Endothelial cell of hepatic sinusoid (primary cell): ENCODE data around the gene RAB11FIP4.

Source experiments
- in situ Hi-C: cut with HindIII; loops from 2 replicates; pipeline ENCODE4 v1.10.0; 2017; ENCODE audit warnings: low sequenced_read_pairs

The RAB11FIP4 gene

GRCh38 chr17:31558748-31559583 lies 167.5 kb downstream of the RAB11FIP4 start:
- in situ Hi-C loops, result no loop called here

GRCh38 chr17:31559584-31560501 lies 168.4 kb downstream of the RAB11FIP4 start:
- in situ Hi-C loops, result no loop called here

GRCh38 chr17:31560616-31561235 lies 169.3 kb downstream of the RAB11FIP4 start:
- in situ Hi-C loops, result no loop called here

GRCh38 chr17:31561469-31562375 lies 170.2 kb downstream of the RAB11FIP4 start:
- in situ Hi-C loops, result no loop called here

GRCh38 chr17:31562376-31562840 lies 170.9 kb downstream of the RAB11FIP4 start:
- in situ Hi-C loops, result no loop called here

- in situ Hi-C loops, result no loop called here
Observed at GRCh38 chr17:31564291-31564690, 172.8 kb downstream of the RAB11FIP4 start.

- in situ Hi-C loops, result no loop called here
Observed at GRCh38 chr17:31564883-31565301, 173.4 kb downstream of the RAB11FIP4 start.

GRCh38 chr17:31565652-31566051 lies 174.2 kb downstream of the RAB11FIP4 start:
- in situ Hi-C loops, result no loop called here

DNA sequence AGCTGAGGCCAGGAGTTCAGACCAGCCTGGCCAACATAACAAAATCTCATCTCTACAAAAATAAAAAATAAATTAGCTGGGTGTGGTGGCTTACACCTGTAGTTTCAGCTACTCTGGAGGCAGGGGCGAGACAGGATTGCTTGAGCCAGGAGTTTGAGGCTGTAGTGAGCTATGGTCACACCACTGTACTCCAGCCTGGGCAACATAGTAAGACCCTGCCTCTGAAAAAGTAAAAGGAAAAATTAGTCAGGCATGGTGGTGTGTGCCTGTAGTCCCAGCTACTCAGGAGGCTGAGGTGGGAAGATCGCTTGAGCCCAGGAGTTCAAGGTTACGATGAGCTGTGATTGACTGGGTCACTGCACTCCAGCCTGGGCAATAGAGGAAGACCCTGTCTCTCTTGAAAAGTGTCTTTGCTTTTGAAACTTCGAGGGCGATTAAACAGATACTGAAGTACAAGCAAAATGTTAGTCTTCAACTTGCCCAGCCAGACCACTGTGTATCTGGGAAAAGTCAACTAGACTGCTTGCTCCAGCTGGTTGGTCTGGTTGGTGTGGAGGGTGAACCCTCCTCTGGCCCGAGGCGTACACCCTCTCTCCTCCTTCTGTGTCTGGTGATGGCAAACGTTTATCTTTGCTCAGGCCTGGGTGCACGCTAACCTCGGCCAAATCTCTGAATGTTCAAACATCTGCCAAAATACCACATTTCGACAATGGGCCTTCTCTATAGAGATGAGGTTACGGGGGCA lies 174.9 kb downstream of the RAB11FIP4 start:
- in situ Hi-C loops, result no loop called here

DNA sequence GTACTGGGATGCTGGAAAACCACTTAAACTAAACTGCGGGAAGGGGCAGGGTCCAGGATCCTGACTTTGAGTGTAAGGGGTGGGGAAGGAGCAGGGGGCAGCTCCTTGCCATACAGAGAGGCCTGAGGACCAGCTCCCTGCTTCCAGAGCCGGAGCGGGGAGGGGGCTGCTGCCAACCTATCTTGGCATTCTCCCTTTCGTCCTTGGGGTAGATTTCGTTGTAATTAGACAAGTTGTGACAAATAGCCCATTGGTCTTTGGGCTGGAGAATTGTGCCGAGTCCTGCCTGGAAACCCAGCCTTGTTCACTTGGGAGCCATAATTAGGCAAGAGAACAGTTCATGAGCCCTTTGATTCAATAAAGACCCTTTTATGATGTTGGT lies 175.5 kb downstream of the RAB11FIP4 start:
- in situ Hi-C loops, result no loop called here

- in situ Hi-C loops, result no loop called here
Observed at GRCh38 chr17:31568121-31568520, 176.6 kb downstream of the RAB11FIP4 start.

- in situ Hi-C loops, result no loop called here
Observed at GRCh38 chr17:31568539-31568938, 177.1 kb downstream of the RAB11FIP4 start.

DNA sequence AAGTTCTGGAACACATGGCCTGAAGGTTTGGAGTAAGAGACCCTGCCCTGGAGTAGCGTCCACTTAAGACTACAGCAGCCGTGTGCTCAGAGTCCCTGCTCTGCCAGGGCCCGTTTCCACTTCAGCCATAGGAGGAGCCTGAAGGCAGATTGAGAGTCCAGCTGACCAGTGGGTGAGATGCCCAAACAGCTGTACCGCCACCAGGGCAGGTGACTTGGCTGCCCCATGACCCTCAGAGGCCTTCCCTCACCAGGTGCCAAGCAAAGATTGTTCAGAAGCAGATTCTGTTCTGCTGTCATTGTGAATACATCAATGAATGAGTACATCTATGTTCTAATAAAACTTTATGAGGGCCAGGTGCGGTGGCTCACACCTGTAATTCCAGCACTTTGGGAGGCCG lies 178.8 kb downstream of the RAB11FIP4 start:
- in situ Hi-C loops, result no loop called here

DNA sequence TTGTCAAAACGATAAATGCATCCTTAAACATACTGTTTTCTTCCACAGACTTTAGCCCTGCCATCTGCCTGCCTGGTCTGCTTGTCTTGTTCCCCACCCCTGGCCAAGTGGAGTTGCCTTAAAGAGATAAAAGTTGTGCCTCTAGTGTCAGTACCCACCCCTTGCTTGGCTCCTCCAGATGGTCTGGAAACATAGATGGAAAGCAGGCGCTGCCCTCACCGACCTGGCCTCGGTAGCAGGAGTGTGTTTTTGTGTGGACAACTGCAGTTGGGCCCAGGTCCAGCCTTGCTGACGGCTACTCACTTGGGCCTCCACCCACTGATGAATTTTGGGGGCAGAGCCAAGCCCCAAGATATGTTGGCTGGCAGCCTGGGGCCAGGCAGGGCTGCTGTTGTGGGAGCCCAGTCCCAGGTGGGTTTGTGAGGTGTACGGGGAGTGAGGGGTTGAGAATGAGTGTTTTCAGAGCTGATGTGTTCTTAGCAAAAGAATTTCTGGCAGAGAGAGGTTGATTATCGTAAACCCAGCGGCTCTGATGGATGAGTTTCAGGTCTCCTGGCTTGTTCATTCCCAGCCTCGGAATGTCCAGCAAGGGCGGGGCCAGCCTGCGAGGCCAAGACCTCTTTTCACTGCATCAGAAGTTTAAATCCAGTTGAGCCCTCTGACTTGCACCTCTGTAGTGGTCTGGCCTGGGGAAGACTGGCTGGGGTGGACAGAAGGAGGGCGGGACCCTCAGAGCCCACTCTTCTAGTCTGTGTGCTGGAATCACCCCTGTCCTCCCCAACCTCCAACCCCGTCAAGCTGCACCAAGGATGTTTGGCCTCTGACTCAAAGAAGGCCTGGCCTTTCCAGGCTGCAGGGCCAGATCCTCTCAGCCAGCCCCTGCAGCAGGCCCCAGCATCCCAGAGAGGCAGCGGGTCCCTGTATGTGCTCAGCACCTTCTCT lies 179.7 kb downstream of the RAB11FIP4 start:
- in situ Hi-C loops, result no loop called here

DNA sequence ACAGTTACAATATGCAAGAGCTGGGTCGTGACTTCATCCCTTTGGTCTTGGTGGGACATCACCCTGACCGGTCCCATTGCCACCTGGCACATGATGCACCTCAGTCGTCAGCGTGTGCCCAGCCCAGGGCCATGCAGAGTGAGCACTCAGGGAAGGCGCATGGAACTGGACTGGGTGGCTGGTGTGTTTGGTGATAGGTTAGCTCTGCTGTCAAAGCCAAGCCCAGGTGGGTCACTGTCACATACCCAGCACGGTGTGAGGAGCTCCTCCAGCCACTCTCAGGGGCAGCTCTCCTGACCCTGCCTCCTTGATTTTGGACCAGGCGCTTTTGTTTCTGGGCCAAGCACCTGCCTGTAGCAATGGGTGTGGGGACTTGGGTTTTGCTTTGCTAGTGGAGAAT lies 180.9 kb downstream of the RAB11FIP4 start:
- in situ Hi-C loops, result no loop called here

DNA sequence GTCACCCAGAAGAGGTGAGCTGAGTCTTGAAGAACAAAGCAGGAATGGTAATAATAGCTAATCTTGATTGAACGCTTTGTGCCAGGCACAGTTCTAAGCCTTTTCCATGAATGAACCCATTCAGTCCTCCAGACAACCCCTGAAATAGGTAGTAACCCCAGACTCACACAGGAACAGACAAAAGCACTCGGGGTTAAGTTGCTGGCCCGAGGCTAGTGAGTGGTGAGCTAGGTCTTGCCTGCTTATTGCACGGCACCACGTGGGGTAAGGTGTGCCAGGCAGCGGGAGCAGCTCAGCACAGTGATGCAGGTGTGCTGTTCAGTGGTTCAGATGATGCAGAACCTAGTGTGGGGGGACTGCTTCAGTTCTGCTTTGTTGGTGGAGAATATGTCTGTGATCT lies 181.6 kb downstream of the RAB11FIP4 start:
- in situ Hi-C loops, result no loop called here

DNA sequence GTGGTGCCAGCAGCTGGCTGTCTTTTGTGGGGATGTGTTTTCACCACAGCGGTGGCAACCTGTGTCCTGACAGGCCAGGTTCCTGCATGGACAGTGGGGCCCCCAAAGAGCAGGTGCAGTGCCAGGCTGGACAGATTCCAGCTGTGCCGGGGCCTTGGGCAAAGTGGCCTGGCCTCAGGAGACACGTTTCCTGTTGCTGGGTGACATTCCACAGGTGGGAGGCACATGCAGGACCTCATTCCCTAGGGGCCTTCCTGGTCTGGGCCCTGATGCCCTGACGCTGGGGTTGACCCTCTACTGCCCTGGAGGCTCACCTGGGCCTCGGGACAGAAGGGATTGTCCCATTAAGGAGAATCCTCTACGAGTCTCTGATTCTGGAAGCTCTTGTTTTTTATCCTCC lies 182.4 kb downstream of the RAB11FIP4 start:
- in situ Hi-C loops, result no loop called here

DNA sequence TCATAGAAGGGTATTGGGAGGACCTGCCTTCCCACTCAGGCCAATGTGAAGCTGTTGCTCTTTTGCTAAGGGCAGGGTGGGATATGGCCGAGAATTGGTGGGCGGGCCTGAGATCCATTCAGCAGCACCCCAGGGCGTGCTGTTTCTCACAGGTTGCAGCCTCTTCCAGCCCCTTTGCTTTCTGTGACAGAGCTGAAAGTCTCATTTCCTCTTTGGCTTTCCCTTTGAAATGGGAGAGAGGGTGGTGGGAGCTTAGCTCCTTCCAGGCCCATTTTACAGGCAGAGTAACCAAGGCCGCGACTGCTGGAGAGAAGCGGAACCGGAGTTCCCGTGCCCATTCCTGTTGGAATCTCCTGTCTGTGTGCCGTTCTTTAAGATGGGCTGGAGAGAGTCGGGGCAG lies 183.0 kb downstream of the RAB11FIP4 start:
- in situ Hi-C loops, result no loop called here
